ENCODE results near the gene KIF17.
A peak's percentile ranks its signal among the peaks of the same experiment; 100 is the strongest.
"Not testable (repeated sequence)": the region's sequence is repeated elsewhere in the genome, so short reads cannot be mapped to it uniquely, and the experiment has no call there.

Gene KIF17

DNA sequence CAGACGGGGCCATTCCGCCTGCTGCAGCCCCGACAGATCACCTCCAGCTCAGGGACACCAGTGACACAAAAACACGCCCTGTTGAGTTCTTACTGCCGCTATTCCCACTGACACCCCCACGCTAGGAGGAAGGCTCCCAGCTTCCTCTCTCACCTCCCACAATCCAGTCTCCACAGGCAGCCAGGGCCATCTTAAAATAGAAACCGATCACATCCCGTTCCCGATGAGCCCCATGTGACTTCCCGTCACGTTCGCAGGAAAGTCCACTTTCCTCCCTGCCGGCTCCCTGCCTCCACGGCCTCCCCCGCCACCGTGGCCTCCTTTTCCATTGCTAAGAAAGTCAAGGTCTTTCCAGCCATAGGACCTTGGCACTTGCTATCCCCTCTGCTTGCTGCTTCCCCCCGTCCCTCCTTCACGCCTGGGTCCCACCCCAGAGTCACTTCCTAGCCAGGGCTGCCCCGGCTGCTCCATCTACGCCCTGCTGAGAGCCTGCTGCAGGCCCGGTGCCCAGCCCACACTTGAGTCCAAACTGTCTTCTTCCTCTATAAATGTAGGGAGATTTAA lies 32.6 kb downstream of the KIF17 start:
- DNase-seq = no peak

DNA sequence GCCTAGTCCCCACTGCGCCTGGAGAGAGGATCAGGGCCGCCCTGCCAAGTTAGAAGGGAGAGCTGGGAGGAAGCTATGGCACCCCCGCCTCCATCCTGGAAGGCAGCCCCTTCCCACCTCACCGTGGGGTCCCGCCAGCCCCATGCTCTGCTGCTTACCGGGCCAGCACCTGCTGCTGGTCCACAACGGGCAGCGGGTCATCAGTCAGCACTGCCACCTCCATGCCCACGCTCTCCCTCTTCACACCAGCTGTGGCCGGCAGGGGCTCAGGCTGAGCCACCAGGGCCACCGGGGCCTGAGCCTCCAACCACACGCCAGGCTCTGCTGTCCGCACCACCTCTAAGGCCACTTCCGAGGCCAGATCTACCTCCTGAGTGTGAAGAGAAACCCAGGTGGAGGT lies 33.2 kb downstream of the KIF17 start:
- no peak for DNase-seq

DNA sequence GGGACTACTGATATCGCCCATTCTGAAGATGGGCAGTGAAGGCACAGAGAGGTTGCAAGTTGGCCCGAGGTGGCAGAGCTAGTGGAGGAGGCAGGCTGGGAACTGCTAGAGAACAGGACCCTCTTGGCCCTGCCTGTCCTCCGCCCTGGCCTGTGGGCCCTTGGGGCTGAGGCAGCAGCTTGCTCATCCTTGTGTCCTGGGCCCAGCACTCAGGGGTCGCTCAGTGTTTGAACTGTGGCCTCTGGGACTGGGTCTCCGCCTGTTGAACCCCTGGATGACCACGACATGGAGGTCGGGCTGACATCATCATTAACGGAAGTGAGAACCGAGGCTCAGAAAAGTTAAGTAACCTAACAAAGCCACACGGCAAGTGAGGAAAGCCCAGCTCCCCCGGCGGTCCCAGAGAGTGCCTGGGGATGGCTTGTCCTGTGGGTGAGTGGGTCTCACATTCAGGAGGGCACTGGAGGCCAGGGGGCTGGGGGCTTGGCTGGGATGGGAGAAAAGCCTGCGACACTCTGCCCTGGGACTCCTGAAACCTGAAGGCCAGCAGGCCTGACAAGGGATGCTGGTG lies 33.7 kb downstream of the KIF17 start:
- no peak for DNase-seq

DNA sequence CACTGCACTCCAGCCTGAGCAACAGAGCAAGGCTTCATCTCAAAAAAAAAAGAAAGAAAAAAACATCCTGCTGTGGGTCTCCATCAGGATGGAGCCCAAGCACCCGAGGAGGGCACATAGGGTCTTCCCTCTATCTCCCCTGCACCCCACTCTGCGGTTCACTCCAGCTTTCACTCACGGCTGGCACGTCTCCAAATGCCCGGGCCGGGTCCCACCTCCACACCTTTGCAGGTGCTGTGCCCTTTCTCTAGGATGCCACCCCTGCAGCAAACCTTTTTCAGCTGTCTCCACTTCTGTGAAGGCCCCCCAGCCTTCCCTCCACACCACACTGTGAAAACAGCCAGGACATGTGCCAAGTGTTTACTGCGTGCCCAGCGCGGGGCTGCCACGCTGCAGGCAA lies 34.2 kb downstream of the KIF17 start:
- DNase-seq = no peak

DNA sequence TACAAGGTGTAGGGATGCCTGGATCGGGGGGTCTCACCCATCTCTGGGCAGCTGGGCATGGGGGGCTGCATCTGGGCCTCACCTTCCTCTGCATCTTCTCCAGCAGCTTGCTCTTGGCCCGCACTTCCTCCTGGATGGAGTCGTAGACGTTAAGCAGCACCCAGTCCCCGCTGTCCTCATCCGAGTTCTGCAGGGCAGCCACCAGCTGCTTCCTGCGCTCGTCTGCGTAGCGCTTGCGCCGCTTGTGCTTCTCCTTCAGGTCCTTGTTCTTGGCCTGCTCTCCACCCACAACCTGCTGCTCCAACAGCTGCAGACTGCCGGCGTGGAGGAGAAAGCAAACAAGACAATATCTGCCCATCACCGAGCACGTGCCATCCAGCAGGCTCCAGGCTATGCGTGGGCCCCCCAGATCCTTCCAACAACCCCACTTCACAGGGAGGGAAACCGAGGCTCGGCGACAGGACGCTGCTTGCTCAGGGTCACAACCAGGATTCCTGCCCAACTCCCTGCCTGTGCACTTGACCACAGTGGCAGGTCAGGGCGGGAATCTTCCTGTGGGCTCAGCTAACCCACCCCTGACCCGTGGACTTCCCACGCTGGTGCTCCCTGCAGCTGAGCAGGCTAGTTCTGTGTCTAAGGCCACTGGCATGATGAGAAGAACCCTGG lies 35.1 kb downstream of the KIF17 start:
- DNase-seq = no peak

DNA sequence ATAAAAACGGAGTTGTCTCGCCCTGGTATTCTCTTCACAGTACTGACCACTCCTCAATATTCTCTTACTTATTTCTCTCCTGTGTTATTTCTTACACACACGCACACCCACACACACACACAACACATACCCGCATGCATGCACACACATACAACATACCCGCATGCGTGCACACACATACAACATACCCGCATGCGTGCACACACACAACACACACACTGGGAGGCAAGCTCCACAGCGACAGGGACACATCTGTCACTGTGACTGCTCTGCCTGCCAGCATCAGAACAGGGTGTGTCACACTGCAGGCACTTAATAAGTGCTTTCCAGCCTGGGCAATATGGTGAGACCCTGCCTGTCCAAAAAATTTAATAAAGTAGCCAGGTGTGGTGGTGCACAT lies 35.8 kb downstream of the KIF17 start:
- no peak for DNase-seq

DNA sequence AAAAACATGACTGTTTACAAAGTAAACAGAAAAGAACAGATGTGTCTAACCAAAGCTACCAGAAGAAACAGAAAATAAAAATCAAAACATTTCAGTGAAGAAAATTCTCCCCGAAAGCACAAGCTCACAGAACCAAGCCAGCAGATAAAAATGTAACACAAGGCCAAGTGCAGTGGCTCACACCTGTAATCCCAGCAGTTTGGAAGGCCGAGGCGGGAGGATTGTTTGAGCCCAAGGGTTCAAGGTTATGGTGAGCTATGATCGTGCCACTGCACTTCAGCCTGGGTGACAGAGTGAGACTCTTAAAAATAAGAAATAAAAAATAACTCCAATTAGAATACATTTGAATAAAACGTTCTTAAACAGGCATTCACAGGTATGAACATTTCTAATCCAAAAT lies 37.5 kb downstream of the KIF17 start:
- DNase-seq = no peak

DNA sequence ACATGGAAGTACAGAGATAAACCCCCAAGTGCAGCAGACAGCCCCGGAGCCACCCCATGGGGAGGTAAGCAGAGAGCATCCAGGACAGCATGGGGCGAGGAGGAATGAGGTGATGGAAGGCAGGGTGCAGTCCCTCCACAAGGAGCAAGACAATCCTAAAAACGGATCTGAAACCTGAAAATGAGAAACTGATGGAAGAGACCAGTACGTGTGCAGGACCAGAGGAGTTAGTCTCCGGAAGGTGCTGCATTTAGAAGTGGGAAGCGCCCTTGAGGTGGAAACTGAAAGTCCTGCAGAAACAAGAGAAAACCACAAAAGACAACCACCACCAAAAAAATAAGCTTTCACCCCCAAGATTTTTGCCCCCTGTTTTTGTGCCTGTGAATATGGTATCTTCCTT lies 39.2 kb downstream of the KIF17 start:
- DNase-seq = no peak

DNA sequence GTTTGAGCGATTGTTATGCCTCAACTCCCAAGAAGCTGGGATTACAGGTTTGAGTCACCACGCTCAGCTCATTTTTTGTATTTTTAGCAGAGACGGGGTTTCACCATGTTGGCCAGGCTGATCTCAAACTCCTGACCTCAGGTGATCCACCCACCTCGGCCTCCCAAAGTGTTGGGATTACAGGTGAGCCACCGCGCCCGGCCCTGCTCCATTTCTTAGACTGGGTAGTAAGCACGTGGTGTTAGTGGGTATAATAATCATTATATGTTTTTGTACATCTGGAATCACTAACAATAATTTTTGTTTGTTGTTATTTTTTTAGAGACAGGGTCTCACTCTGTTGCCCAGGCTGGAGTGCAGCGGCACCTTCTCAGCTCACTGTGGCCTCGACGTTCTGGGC lies 44.2 kb downstream of the KIF17 start:
- DNase-seq = not testable (repeated sequence)

DNA sequence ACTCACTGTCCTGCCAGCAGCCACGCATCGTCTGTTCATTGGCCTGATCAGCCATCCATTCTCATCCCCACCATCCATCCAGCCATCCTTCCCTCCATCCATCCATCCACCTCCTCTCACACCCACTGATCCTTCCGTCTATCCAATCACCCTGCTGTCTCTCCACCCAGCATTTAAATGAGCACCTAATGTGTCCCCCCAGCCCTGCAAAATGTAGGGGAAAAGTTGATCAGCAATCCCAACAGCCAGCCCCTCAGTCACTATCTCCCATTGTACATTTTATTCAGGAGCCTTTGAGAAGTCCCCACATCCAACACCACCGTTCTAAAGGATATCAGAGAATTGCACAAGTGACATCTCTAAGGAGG lies 45.6 kb downstream of the KIF17 start:
- DNase-seq = no peak

DNA sequence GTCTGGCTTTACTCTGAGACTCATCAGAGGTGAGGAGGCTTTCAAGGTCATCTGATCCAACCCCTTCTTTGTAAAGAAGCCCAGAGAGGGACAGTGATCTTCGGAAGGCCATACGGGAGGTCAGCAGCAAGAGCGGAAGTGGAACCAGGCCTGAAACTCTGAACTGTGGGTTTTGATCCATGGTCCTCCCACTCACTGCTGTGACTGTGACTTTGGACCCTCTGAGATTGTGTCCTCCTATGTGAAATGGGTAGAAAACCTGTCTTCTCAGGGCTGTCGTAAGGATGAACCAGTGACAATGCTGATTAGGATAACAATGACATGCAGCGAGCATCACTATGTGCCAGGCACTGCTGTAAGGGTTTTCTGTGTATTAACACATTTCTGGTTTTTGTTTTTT lies 46.9 kb downstream of the KIF17 start:
- no peak for DNase-seq

DNA sequence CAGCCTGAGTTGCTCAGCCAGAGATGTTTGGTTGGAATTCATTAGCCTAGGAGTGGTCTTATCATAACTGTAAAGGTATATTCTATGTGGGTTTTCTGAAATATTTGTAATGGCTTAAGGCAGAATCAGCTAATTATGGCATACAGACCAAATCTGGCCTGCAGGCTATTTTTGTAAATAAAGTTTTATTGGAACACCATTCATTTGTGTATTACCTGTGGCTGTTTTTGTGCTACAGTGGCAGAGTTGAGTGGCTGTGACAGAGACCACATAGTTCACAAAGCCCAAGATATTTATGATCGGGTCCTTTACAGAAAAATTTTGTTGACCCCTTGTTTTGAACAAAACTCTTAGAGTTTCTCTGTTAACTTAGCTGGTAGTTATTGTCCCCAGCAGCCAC lies 49.2 kb downstream of the KIF17 start:
- DNase-seq = no peak

DNA sequence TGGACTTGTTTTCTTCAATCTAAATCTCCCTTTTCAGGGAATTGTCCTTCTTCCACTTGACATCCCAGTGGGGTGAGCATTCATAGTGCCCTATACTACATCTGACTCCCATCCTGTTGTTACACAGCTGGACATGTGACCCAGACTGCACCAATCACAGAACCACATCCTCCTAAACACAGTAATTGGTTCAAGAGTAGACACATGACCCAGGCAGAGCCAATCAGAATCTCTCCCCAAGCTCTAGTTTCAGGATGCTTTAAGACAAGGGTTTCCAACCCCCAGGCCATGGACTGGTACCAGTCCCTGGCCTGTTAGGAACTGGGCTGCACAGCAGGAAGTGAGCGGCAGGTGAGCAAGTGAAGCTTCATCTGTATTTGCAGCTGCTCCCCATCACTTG lies 51.0 kb downstream of the KIF17 start:
- no peak for DNase-seq

DNA sequence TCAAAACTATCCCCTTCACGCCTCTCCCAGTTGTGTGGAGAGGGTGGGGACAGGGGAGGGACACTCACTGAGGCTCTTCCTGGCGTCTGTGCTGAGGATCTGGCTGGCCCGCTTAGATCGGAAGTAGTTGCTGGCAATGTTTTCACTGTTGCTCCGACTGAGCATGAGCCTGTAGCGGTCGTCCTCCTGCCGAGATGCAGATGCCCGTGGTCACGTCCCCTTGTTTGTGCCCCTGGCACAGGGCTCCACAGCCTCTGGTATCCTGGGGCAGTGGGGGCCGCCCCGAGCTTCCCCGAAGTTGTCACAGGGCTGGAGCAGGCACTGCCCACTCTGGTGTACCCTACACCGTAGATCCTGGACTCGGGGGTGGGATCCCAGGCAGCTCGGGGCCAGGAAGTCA lies 51.7 kb downstream of the KIF17 start:
- no peak for DNase-seq

DNA sequence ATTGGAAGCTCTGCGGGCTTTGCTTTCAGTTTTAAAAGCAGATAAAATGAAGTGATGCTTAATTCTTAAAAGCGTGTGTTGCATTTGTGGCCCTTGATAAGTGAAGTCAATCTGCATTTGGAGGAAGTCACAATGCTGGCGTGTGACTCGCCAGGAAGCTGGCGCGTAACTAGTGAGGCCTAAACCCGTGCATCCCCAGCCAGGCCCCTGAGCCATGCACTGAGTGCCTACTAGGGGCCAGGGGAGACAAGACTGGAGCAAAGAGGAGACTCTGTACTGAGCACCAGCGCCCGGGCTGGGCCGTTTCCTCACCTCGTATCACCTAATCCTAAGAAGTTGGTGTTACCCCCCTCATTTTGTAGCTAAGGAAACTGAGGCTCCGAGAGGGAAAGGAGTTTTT lies 52.1 kb downstream of the KIF17 start:
- DNase-seq = no peak

DNA sequence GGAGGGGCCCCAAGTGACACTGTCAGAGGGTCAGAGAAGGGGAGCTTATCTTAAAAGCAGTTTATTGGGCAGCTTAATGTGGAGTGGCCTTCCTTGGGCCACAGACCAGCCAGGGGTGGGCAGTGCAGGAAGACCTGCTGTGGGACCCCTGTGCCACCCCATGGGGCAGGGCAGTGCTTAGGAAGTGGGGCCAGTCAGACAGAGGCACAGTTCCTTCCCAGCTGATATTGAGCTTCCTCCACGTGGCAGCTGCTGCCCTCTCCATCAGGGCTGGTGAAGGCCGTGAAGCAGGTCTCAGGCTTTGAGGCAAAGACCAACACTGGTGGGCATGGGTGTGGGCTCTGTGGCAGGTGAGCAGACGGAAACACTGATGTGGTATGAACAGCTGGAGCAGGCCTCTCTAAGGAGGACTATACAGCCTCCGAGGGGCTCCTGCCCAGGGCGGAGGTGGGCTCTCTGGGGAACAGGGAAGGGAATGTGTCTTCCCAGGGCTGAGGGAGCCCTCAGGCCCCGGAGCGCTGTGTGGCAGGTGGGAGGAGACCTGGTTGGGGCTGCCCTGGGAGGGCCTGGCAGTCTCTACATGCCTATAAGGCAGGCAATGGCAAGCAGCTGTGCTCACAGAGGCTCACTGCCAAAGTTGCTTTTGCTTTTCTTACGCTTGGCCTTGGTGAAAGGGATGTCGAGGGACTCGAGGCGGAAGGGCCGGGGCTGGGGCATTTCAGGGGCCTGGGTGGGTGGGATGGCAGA lies 53.7 kb downstream of the KIF17 start:
- no peak for DNase-seq

DNA sequence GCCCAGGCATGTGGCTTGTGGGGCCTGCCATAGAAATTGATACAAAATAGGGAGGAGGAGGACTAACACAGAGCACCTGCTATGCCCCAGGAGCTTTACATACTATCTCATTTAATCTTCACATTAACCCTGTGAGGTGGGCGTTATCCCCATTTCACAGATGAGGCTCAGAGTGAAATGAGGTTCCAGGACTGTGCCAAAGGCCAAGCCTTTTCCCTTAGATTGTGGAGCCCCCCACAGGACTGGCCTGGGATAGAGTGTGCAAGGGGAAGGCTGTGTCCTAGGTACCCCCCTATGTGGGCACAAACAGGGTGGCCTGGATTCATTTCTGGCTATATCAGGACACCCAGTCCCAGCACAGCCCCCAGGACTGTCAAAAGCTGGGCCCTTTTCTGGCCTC lies 54.4 kb downstream of the KIF17 start:
- no peak for DNase-seq

DNA sequence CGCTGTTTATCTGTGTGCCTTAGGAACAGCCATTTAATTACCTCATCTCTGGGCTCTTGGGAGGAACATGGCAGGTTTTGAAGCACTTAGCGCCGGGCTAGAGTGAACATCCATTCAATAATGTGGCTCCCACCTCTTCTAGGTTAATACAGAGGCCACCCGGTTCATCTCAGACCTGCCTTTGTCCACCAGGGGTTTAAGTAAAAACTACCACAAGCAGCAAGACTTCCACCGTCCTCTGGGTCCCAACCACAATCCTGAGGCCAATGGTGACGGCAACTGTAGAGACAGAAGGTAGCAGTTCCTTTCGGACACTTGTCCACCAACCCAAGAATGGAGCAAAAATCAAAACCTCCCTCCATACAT lies 55.7 kb downstream of the KIF17 start:
- DNase-seq = no peak

DNA sequence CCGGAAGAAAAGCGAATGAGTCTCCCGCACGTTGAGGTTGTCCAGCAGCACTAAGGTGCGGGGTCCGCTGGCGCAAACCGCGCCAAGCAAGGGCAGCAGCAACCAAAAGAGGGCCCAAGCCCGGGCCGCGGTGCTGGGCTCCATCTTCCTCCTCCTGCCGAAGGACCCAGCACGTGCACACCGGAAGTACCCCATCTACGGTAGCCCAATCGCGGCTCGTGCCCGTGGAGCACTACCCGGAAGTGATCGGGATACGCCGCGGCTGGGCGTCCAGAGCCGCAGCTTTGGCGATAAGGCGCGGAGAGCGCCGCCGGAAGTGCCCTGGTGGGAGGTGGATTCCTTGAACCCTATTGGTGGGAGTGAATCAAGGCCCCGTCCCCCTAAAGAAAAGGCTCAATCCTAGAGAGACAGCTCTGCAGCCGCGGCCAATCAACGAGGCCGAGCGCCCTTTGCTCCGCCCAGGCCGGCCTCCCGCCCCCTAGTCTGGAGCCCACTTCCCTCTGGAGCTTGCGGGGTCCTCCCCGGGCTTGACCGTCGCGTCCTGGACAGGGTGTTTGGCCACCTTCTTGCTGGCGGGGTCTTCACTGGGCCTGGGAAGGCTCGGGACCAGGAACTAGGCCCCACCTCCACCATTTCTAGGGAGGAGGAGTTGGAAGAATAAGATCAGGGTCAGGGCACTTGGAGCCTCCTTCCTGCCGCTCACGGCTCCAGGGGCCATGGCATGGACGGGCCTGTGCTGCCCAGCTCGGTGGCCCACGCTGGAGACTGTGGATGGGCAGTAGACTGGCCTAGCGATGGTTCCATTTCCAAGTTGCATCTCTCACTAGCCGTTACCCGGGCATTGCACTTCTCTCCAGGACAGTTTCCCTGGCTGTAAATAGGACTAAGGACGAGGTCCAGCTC lies 56.3 kb downstream of the KIF17 start, which contains the start of gene DDOST:
Gene DDOST, minus strand, starts transcription at position 163 of the 903 bp plus-strand sequence. Its CDS starts 19 bp downstream, at position 144.
- peak; percentile 90 to 92 for DNase-seq

DNA sequence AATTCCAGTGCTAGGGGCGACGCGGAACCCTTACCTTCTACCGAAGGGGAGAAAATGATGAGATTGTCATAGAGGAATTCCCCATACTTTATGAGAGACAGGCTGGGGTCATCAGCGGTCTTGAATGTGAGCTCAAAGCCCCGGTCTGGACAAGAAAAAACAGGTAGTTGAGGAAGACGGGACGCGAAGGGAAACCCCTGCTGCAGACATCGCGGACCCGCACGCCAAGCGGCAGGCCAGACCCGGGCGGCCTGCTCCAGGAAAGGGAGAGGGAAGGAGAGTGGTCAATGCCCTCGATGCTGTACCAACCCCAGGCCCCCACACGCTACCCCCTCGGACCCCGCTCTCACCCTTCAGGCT lies 57.0 kb downstream of the KIF17 start:
- DNase-seq = peak in 1 of 2 donors; percentile 11

DNA sequence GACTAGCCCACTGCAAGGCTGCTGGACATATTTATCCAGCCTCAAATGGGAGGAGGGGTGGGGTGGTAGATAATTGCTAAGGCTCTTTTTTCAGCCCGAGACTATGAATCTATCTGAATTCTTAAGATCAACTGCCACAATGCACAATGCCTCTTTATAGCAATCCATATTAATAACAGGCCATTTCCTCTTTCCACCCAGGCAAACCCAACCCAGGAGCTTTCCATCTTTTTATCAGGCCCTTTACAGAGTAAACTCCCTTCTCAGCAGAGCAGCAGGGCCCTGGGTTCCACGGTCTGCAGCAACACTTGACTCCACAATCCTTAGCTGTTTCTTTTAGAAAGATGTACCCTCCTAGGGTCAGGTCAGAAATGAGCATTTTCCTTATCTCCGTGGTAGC lies 57.4 kb downstream of the KIF17 start:
- no peak for DNase-seq

DNA sequence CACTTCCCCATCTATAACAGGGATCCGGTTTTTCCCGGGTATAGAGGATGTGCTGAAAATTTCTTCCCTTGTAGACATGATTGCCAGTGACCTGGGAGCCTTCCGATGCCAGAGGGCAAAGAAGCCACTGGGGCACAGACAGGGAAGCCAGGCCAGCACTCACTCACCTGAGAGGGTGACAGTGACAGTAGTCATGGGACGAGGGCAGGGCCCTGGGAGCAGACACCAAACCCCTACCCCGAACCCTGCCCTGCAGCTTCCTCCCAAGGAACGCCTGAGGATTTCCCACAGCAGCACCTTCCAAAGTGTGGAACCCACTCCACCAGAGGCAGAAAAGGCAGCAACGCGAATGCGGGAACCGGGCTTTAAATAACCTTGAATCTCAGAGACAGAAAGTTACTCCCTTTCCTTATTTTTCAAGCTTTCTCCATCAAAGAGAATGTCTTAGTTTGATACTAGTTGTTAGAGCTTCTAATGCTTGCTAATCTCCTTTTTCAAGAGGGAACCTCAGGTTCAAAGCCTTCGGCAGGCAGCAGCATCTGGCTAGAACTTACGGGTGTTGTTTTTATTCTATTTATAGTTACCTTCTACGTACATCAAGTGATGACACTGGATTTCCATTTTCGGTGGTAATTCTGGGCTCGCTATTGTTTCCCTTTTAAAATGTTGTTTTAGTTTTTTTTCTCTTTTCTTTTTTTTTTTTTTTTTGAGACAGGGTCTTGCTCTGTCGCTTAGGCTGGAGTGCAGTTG lies 59.5 kb downstream of the KIF17 start:
- no peak for DNase-seq
